Tibial nerve (tissue), 4 donors: Measurements from ENCODE around the gene PIEZO1.

ENCODE experiments used
- CTCF ChIP-seq, 5 experiments: fragments of 200-600 bp in 3 of 5; fragments of 450-650 bp in 2 of 5; sonication (generic) in 3 of 5; IDR thresholded peaks; one replicate each; pipeline ENCODE4 v1.5.1; 2016 to 2019; ENCODE audit warnings: antibody characterized with exemption in 5 of 5, mild to moderate bottlenecking in 3 of 5, moderate library complexity in 2 of 5
- EP300 ChIP-seq, 2 donors: sonication (generic); formaldehyde crosslinking; IDR thresholded peaks; one replicate each; pipeline ENCODE4 v1.6.1; 2017; ENCODE audit warnings: antibody characterized with exemption in 2 of 2, mild to moderate bottlenecking in 1 of 2
- POLR2A ChIP-seq, 2 donors: fragments of 450-650 bp; IDR thresholded peaks; one replicate each; pipeline ENCODE4 v1.6.1; 2017; ENCODE audit warnings: antibody characterized with exemption in 2 of 2, mild to moderate bottlenecking in 2 of 2, moderate library complexity in 2 of 2

GRCh38 chr16:88759976-88760350 lies 25.1 kb downstream of the PIEZO1 start:
- TF ChIP-seq CTCF (IDR thresholded peaks at IDR 0.05) = no peak
- TF ChIP-seq POLR2A (IDR thresholded peaks at IDR 0.05) = no peak
- no peak for TF ChIP-seq EP300 (IDR thresholded peaks at IDR 0.05)
